Transverse colon (tissue), 4 donors: ENCODE measurements around the gene RHOBTB3.
A peak's percentile ranks its signal among the peaks of the same experiment; 100 is the strongest.

Experiments
- CTCF ChIP-seq, 5 experiments: fragments of 200-600 bp in 3 of 5; fragments of 450-650 bp in 2 of 5; sonication (generic) in 3 of 5; IDR thresholded peaks; 1 replicate in 2 of 5; 2 replicates in 3 of 5; pipeline ENCODE4 v1.5.1; 2016 to 2017; ENCODE audit warnings: antibody characterized with exemption in 5 of 5, inconsistent platforms in 3 of 5, mild to moderate bottlenecking in 2 of 5, moderate library complexity in 1 of 5
- POLR2A ChIP-seq: fragments of 450-650 bp; IDR thresholded peaks from one replicate; pipeline ENCODE4 v1.6.1; 2016; ENCODE audit warnings: antibody characterized with exemption, mild to moderate bottlenecking, moderate library complexity
- POLR2AphosphoS5 ChIP-seq, 3 donors: sonication (generic); formaldehyde crosslinking; IDR thresholded peaks; one replicate each; pipeline ENCODE4 v1.6.1; 2016; ENCODE audit warnings: antibody characterized with exemption in 3 of 3

GRCh38 chr5:95822043-95822541 lies 91.0 kb downstream of the RHOBTB3 start:
- TF ChIP-seq CTCF (IDR thresholded peaks at IDR 0.05) (no peak), POLR2A (no peak), POLR2AphosphoS5 (IDR thresholded peaks at IDR 0.05) (peak in 1 of 3 donors; percentile 32)
